Ovary (tissue), 9 donors: Measurements from ENCODE around the gene RBFOX2. TPM values are rescaled to one million over a fixed set of nuclear protein-coding genes. Genes with fewer than 3 reads are reported as not detected.
"Not testable (repeated sequence)": the region's sequence is repeated elsewhere in the genome, so short reads cannot be mapped to it uniquely, and the experiment has no call there.

ENCODE experiments used
- DNase-seq, 5 donors: peaks; one replicate each; pipeline ENCODE4 v3.0.0-alpha.2; 2019 to 2020
- H3K27ac ChIP-seq, 2 donors: fragments of 200-600 bp; one replicate each; pipeline versions ENCODE4 v1.5.1 to v1.8.0; 2019 to 2022
- H3K27me3 ChIP-seq: fragments of 200-600 bp; one replicate; pipeline ENCODE4 v1.8.0; 2022
- H3K36me3 ChIP-seq: fragments of 200-600 bp; sonication (generic); one replicate; pipeline ENCODE4 v1.5.1; 2019
- H3K4me1 ChIP-seq: one replicate; pipeline ENCODE4 v1.8.1; 2013; ENCODE audit warnings: mild to moderate bottlenecking, moderate library complexity; ENCODE audit not compliant: insufficient read depth
- H3K4me3 ChIP-seq: fragments of 200-600 bp; sonication (generic); one replicate; pipeline ENCODE4 v1.5.1; 2017
- H3K9me3 ChIP-seq, 2 donors: fragments of 200-600 bp in 1 of 2; sonication (generic) in 1 of 2; one replicate each; pipeline versions ENCODE4 v1.5.1 to v1.8.1; 2013 to 2019; ENCODE audit warnings: mild to moderate bottlenecking in 1 of 2, moderate library complexity in 1 of 2
- CTCF ChIP-seq, 3 donors: fragments of 450-650 bp in 2 of 3; fragments of 200-600 bp in 1 of 3; IDR thresholded peaks; one replicate each; pipeline versions ENCODE4 v1.5.1 to v1.8.0; 2016 to 2022; ENCODE audit warnings: antibody characterized with exemption in 3 of 3, mild to moderate bottlenecking in 1 of 3
- EP300 ChIP-seq: sonication (generic); formaldehyde crosslinking; IDR thresholded peaks from one replicate; pipeline ENCODE4 v1.6.1; 2017; ENCODE audit warnings: antibody characterized with exemption
- POLR2A ChIP-seq: fragments of 450-650 bp; IDR thresholded peaks from one replicate; pipeline ENCODE4 v1.6.1; 2017; ENCODE audit warnings: antibody characterized with exemption, mild to moderate bottlenecking, moderate library complexity
- WGBS, 3 donors: extraction: QIAGEN DNeasy Blood & Tissue Kit in 1 of 3; methylation state at CpG; one replicate each; pipeline versions ENCODE4 v1.1.5 to v1.1.7; 2013 to 2017; 5-methylcytosine and 5-hydroxymethylcytosine counted together
- intact Hi-C, 4 donors: fragments of 100-400 bp; cut with DNase I; formaldehyde crosslinking; loops; one replicate each; pipeline versions ENCODE4 v1.11.0 to v1.15.1; 2022 to 2023
- polyA plus RNA-seq, 2 donors: library from polyadenylated mRNA; stranded (reverse); fragments of 200-250 nt in 1 of 2; fragments of 350-450 nt in 1 of 2; fragmentation: Illumina TruSeq in 1 of 2; extraction: RNeasy Lipid Tissue Mini Kit (QIAGEN cat#74804) in 1 of 2; gene quantifications; one replicate each; pipeline ENCODE4 v1.2.3, GENCODE V29; 2013 to 2014
- total RNA-seq, 7 donors: library from RNA; depleted of rRNA in 2 of 7; stranded (reverse); fragments of >200 nt in 2 of 7; fragmentation: NEBNext Ultra II Directional in 3 of 7; extraction: Animal tissue kit (Norgen Biotek cat#: 25700) in 3 of 7; gene quantifications; one replicate each; pipeline versions ENCODE4 v1.1.0 to v1.2.4, GENCODE V29; 2016 to 2023
- donor health status: DM: no; HTN: no; CAD: no; lungs with moderate emphysema.
- donor health status: DM: no; HTN: no; CAD: no.
- donor health status: Bipolar disorder and iron deficiency.
- donor health status: DM: yes; HTN: yes; CAD: no.
- donor health status: DM: no; HTN: no; CAD: no.
- donor health status: DM: yes; HTN: yes; CAD: no.

Gene RBFOX2
- total and polyA plus RNA-seq, 9 donors, result 68.7 to 140 (median 128) TPM

- peak in 2 of 5 donors; percentile 30 to 52 for DNase-seq
- 17 to 30% (median 28%) methylated on average over 3 of the region's 3 CpGs for WGBS, 3 donors
- intact Hi-C loops, result no loop called here
Observed at GRCh38 chr22:35997438-35997837, 31.2 kb downstream of the RBFOX2 start.

DNA sequence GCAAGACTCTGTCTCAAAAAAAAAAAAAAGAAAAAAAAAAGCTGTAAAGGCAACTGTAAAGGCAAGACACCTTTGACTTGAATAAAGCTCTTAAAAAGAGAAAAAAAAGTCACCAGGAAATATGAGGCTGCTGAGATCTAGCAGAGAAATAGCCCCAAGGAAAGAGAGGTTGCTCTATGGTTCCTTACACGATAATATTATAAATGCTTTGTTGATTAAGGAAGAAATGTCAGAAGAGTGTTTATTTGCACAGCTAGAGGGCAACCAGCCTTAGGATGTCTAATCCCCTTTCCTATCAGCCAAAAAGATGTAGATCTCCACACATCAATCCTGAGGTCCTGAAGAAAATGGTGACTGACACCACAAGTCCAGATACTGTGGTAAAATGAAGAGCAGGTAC, 32.0 kb downstream of the RBFOX2 start:
- Histone ChIP-seq H3K4me3 (no peak overlapping the region), H3K27ac (peak overlapping the region; percentile 72 to 74), H3K36me3 (no peaks in the 10 kb centered on the region), H3K4me1 (peaks cover 30% of the 10 kb centered on the region), H3K27me3 (no peaks in the 10 kb centered on the region), H3K9me3 (no peaks in the 10 kb centered on the region)
- no peak for TF ChIP-seq POLR2A
- TF ChIP-seq EP300, result no peak
- no peak for TF ChIP-seq CTCF (IDR thresholded peaks at IDR 0.05)
- WGBS, 3 donors, result 11 to 19% (median 12%) methylated on average over 1 of the region's 1 CpG
- DNase-seq, result no peak
- intact Hi-C loops, result no loop called here

More at GRCh38 chr22:35997438-35997837, 31.2 kb downstream of the RBFOX2 start:
- H3K36me3 ChIP-seq, result no peaks in the 10 kb centered on the region
- no peaks in the 10 kb centered on the region for H3K9me3 ChIP-seq
- peaks cover 30% of the 10 kb centered on the region for H3K4me1 ChIP-seq
- no peaks in the 10 kb centered on the region for H3K27me3 ChIP-seq
- no peak overlapping the region for H3K4me3 ChIP-seq
- TF ChIP-seq EP300 (no peak), POLR2A (no peak), CTCF (IDR thresholded peaks at IDR 0.05) (no peak)
- peak overlapping the region in 1 of 2 donors; percentile 72 for H3K27ac ChIP-seq

- H3K36me3 ChIP-seq, result no peaks in the 10 kb centered on the region
- TF ChIP-seq CTCF (IDR thresholded peaks at IDR 0.05) (no peak), POLR2A (no peak), EP300 (no peak)
- H3K27ac ChIP-seq, result peak overlapping the region; percentile 72 to 74
- intact Hi-C loops, result no loop called here
- no peaks in the 10 kb centered on the region for H3K9me3 ChIP-seq
- 0 to 7% (median 4%) methylated on average over 2 of the region's 2 CpGs for WGBS, 3 donors
- peak; percentile 86 to 94 (median 88) for DNase-seq
- H3K27me3 ChIP-seq, result no peaks in the 10 kb centered on the region
- H3K4me3 ChIP-seq, result no peak overlapping the region
- H3K4me1 ChIP-seq, result peaks cover 33% of the 10 kb centered on the region
Observed at GRCh38 chr22:35995772-35996171, 32.9 kb downstream of the RBFOX2 start.

DNA sequence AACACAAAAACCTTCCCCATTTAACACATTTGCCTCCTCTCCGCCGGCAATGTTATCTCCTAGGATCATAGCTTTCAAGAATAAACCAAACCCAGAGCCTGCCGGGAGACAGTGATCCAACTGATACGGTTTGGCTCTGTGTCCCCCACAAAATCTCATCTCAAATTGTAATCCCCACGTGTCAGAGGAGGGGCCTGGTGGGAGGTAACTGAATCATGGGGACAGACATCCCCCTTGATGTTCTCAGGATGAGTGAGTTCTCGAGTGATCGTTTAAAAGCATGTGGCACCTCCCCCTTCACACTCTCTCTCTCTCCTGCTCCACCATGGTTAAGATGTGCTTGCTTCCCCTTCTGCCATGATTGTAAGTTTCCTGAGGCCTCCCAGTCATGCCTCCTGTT, 33.3 kb downstream of the RBFOX2 start:
- TF ChIP-seq CTCF (IDR thresholded peaks at IDR 0.05), result no peak
- TF ChIP-seq EP300, result no peak
- TF ChIP-seq POLR2A, result no peak
- Histone ChIP-seq H3K27ac (peak overlapping the region; percentile 46 to 72), H3K4me3 (no peak overlapping the region), H3K9me3 (no peaks in the 10 kb centered on the region), H3K36me3 (no peaks in the 10 kb centered on the region), H3K4me1 (peaks cover 33% of the 10 kb centered on the region), H3K27me3 (no peaks in the 10 kb centered on the region)
- 7 to 15% (median 8%) methylated on average over 7 of the region's 7 CpGs for WGBS, 3 donors
- intact Hi-C loops, result no loop called here
- peak in 1 of 5 donors; percentile 36 for DNase-seq

- WGBS, 3 donors, result 76 to 89% (median 85%) methylated on average over 5 of the region's 5 CpGs
- H3K4me3 ChIP-seq, H3K36me3 ChIP-seq, H3K27me3 ChIP-seq, H3K27ac ChIP-seq, intact Hi-C loops, DNase-seq, H3K9me3 ChIP-seq: not testable (repeated sequence)
- peaks cover 37% of the 10 kb centered on the region for H3K4me1 ChIP-seq
Observed at GRCh38 chr22:35993727-35994126, 34.9 kb downstream of the RBFOX2 start.
